ENCODE data around the gene KIF2B. TPM values are rescaled to one million over a fixed set of nuclear protein-coding genes. Genes with fewer than 3 reads are reported as not detected.

KIF2B gene, protein sequence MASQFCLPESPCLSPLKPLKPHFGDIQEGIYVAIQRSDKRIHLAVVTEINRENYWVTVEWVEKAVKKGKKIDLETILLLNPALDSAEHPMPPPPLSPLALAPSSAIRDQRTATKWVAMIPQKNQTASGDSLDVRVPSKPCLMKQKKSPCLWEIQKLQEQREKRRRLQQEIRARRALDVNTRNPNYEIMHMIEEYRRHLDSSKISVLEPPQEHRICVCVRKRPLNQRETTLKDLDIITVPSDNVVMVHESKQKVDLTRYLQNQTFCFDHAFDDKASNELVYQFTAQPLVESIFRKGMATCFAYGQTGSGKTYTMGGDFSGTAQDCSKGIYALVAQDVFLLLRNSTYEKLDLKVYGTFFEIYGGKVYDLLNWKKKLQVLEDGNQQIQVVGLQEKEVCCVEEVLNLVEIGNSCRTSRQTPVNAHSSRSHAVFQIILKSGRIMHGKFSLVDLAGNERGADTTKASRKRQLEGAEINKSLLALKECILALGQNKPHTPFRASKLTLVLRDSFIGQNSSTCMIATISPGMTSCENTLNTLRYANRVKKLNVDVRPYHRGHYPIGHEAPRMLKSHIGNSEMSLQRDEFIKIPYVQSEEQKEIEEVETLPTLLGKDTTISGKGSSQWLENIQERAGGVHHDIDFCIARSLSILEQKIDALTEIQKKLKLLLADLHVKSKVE
- total RNA-seq: not detected

DNA sequence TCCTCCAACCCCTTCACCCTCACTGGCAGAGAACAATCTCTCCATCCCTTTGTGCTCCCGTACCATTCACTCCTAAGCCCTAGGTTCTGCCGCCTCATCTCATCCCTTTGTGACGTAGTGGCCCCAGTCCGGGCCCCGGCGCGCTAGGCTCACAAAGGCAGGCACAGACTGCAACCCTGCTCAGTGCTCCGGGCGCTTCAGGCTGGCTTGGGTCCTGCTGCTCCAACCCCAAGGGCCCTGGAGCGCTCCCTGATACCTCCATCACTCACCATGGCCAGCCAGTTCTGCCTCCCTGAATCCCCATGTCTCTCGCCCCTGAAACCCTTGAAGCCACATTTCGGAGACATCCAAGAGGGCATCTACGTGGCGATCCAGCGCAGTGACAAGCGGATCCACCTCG is at the start of gene KIF2B:
Gene KIF2B, plus strand, starts transcription at position 164 of the 400 bp plus-strand sequence. Its CDS starts 107 bp downstream, at position 271.
- TF ChIP-seq, protein P1, sequence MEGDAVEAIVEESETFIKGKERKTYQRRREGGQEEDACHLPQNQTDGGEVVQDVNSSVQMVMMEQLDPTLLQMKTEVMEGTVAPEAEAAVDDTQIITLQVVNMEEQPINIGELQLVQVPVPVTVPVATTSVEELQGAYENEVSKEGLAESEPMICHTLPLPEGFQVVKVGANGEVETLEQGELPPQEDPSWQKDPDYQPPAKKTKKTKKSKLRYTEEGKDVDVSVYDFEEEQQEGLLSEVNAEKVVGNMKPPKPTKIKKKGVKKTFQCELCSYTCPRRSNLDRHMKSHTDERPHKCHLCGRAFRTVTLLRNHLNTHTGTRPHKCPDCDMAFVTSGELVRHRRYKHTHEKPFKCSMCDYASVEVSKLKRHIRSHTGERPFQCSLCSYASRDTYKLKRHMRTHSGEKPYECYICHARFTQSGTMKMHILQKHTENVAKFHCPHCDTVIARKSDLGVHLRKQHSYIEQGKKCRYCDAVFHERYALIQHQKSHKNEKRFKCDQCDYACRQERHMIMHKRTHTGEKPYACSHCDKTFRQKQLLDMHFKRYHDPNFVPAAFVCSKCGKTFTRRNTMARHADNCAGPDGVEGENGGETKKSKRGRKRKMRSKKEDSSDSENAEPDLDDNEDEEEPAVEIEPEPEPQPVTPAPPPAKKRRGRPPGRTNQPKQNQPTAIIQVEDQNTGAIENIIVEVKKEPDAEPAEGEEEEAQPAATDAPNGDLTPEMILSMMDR (IDR thresholded peaks at IDR 0.05): no peak
- no peak for TF ChIP-seq POLR2A (IDR thresholded peaks at IDR 0.05)
- no peaks in the 10 kb centered on the region for H3K27me3 ChIP-seq
- no peaks in the 10 kb centered on the region for H3K4me1 ChIP-seq
- intact Hi-C loops (cut with DNase I; ENCODE audit: low total_unique reads): no loop called here
- no peak within 1 kb of the TSS for H3K27ac ChIP-seq
- no peaks in the 10 kb centered on the region for H3K9me3 ChIP-seq
- H3K36me3 ChIP-seq: no peaks in the 10 kb centered on the region
- no peak for DNase-seq
- no peak within 1 kb of the TSS for H3K4me3 ChIP-seq

DNA sequence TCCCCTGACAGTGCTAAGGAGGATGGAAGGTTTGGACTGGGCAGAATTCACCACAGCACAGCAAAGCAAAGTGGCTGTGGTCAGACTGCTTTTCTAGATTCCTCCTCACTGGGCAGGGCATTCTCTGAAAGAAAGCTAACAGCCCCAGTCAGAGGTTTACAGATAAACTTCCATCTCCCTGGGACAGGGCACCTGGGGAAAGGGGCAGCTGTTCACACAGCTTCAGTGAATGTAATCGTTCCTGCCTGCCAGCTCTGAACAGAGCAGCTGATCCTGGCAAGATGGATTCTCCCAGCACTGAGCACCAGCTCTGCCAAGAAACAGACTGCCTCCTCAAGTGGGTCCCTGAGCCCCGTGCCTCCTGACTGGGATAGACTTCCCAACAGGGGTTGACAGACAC is 42.4 kb upstream of the KIF2B start:
- H3K4me1 ChIP-seq: no peaks in the 10 kb centered on the region
- no peak overlapping the region for H3K27ac ChIP-seq
- H3K27me3 ChIP-seq: no peaks in the 10 kb centered on the region
- no peaks in the 10 kb centered on the region for H3K9me3 ChIP-seq
- DNase-seq: no peak
- TF ChIP-seq, protein P1 (IDR thresholded peaks at IDR 0.05): no peak
- no peak for TF ChIP-seq POLR2A (IDR thresholded peaks at IDR 0.05)
- intact Hi-C loops (cut with DNase I; ENCODE audit: low total_unique reads): no loop called here
- H3K4me3 ChIP-seq: no peak overlapping the region
- no peaks in the 10 kb centered on the region for H3K36me3 ChIP-seq

DNA sequence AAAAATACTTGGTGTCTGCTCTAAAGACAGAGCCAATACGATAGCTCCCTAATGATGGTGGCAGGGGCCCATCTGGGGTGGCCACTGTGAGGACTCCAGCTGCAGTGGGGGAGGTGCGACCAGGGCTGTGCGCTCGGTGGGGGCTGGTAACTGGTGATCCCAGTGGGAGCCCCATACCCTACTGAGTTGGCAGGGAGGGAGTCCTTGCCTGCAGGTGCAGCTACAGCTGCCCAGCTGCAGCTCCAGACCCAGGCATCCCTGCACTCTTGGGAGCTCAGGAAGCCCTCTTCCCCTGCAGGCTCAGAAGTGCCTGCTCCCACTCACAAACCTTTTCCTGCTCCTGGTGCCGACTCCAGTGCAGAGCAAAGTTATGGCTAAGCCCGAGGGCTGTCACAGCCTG is 31.2 kb upstream of the KIF2B start:
- Histone ChIP-seq H3K36me3 (no peaks in the 10 kb centered on the region), H3K27me3 (no peaks in the 10 kb centered on the region), H3K4me1 (no peaks in the 10 kb centered on the region), H3K9me3 (no peaks in the 10 kb centered on the region), H3K4me3 (no peak overlapping the region), H3K27ac (no peak overlapping the region)
- DNase-seq: no peak
- intact Hi-C loops (cut with DNase I; ENCODE audit: low total_unique reads): no loop called here
- TF ChIP-seq POLR2A (IDR thresholded peaks at IDR 0.05): no peak
- TF ChIP-seq, protein P1 (IDR thresholded peaks at IDR 0.05): no peak

DNA sequence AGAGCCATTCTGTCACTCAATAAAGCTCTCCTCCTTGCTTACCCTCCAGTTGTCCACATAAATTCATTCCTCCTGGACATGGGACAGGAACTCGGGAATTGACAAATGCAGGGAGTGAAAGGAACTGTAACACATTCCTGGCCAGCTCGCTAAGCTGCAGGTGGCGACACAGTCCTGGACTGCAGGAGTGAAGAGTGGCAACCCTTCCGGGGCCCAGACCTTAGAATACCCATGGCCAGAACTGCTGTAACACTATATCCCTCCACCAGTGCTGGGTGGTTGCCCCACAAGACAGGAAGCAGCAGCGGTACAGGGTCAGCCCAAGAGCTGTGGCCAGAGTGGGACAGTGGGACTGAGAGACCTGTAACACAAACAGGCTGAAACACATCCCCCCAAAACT is 30.3 kb upstream of the KIF2B start:
- Histone ChIP-seq H3K27me3 (no peaks in the 10 kb centered on the region), H3K9me3 (no peaks in the 10 kb centered on the region), H3K4me1 (no peaks in the 10 kb centered on the region), H3K36me3 (no peaks in the 10 kb centered on the region), H3K4me3 (no peak overlapping the region), H3K27ac (no peak overlapping the region)
- no peak for TF ChIP-seq POLR2A (IDR thresholded peaks at IDR 0.05)
- TF ChIP-seq, protein P1 (IDR thresholded peaks at IDR 0.05): no peak
- intact Hi-C loops (cut with DNase I; ENCODE audit: low total_unique reads): no loop called here
- DNase-seq: no peak

DNA sequence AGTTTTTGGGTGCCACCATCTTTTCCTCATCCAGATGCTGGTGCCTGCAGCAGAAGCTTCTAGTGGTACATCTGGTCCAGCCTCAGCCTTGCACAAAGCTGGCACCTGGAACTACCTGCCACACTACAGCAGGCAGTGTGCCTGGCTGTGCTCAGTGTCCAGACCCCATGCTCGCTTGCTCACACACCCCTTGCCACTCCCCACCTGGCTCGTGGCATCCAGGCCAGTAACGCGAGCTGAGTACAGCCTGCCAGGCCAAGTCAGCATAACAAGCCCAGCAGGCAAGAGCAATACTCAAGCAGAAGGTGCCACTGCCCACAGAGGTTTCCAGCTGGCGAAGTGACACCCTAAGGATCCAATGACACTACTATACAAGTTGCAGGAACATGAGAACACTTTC is 29.7 kb upstream of the KIF2B start:
- no peaks in the 10 kb centered on the region for H3K36me3 ChIP-seq
- H3K4me3 ChIP-seq: no peak overlapping the region
- DNase-seq: no peak
- H3K27ac ChIP-seq: no peak overlapping the region
- no peaks in the 10 kb centered on the region for H3K4me1 ChIP-seq
- no peaks in the 10 kb centered on the region for H3K9me3 ChIP-seq
- no peaks in the 10 kb centered on the region for H3K27me3 ChIP-seq
- intact Hi-C loops (cut with DNase I; ENCODE audit: low total_unique reads): no loop called here
- TF ChIP-seq POLR2A (IDR thresholded peaks at IDR 0.05): no peak

All from uterus (tissue), 4 donors.